ENCODE data around the gene THBD. TPM values are rescaled to one million over a fixed set of nuclear protein-coding genes. Genes with fewer than 3 reads are reported as not detected.

THBD gene
- total RNA-seq, 1 experiment from 2014 or later = 0.26 TPM

DNA sequence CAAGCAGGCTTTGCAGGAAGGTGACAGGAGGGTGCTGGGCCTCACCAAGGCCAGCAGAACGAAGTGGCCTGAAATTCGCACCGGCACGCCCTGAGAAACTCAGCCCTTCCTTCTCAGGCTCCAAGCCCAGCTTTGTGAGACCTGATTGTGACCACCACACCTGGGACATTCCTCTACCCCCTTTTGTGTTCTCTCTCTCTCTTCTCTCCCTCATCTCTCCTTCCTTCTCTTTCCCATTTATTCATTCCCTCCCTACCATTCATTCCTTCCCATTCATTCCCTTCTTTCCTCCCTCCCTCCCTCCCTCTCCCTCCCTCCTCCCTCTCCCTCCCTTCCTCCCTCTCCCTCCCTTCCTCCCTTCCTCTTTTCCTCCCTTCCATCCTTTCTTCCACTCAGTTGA is 27.8 kb upstream of the THBD start:
- Histone ChIP-seq H3K9me3 (ENCODE audit: control insufficient read depth, insufficient read depth, low read depth, low read length) (no peaks in the 10 kb centered on the region), H3K4me3 (ENCODE audit: low read depth in 2 of 2, low read length in 2 of 2) (no peak overlapping the region), H3K27me3 (ENCODE audit: control insufficient read depth, insufficient read depth, low read length) (peaks cover 9% of the 10 kb centered on the region), H3K4me1 (ENCODE audit: control insufficient read depth, insufficient read depth, low read length) (no peaks in the 10 kb centered on the region), H3K27ac (ENCODE audit: low read length) (no peak overlapping the region), H3K36me3 (ENCODE audit: control insufficient read depth, insufficient read depth, low read length) (no peaks in the 10 kb centered on the region)
- ChIA-PET POLR2A (no interaction called here), CTCF (no interaction called here)
- in situ Hi-C loops (cut with HindIII; ENCODE audit: low pct_unique_long_range_greater_than_20kb, low sequenced_read_pairs) = no loop called here
- BruUV-seq (replicated peaks) = no TSS peak
- ATAC-seq (no peak), DNase-seq (ENCODE audit: low read depth, low spot score) (no peak)
- TF ChIP-seq SIN3A (IDR thresholded peaks at IDR 0.05; ENCODE audit: borderline replicate concordance, insufficient read depth, low read depth, low read length) (no peak), CTCF (IDR thresholded peaks at IDR 0.05) (no peak), POLR2AphosphoS5 (IDR thresholded peaks at IDR 0.05; ENCODE audit: low read depth, low read length) (no peak), TCF7L2 (IDR thresholded peaks at IDR 0.05; ENCODE audit: low read depth, low read length) (no peak)
- TF ChIP-seq, protein P1, sequence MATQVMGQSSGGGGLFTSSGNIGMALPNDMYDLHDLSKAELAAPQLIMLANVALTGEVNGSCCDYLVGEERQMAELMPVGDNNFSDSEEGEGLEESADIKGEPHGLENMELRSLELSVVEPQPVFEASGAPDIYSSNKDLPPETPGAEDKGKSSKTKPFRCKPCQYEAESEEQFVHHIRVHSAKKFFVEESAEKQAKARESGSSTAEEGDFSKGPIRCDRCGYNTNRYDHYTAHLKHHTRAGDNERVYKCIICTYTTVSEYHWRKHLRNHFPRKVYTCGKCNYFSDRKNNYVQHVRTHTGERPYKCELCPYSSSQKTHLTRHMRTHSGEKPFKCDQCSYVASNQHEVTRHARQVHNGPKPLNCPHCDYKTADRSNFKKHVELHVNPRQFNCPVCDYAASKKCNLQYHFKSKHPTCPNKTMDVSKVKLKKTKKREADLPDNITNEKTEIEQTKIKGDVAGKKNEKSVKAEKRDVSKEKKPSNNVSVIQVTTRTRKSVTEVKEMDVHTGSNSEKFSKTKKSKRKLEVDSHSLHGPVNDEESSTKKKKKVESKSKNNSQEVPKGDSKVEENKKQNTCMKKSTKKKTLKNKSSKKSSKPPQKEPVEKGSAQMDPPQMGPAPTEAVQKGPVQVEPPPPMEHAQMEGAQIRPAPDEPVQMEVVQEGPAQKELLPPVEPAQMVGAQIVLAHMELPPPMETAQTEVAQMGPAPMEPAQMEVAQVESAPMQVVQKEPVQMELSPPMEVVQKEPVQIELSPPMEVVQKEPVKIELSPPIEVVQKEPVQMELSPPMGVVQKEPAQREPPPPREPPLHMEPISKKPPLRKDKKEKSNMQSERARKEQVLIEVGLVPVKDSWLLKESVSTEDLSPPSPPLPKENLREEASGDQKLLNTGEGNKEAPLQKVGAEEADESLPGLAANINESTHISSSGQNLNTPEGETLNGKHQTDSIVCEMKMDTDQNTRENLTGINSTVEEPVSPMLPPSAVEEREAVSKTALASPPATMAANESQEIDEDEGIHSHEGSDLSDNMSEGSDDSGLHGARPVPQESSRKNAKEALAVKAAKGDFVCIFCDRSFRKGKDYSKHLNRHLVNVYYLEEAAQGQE (IDR thresholded peaks at IDR 0.05; ENCODE audit: insufficient read depth in 1 of 2, low read depth in 2 of 2, low read length in 1 of 2) = no peak
- intact Hi-C loops (cut with micrococcal nuclease; ENCODE audit: unreplicated experiment) = no loop called here

GRCh38 chr20:23074052-23074451 is 24.6 kb upstream of the THBD start:
- POLR2A ChIA-PET = no interaction called here
- TF ChIP-seq POLR2AphosphoS5 (IDR thresholded peaks at IDR 0.05; ENCODE audit: low read depth, low read length) = no peak
- peak; percentile 27 for TF ChIP-seq CTCF (IDR thresholded peaks at IDR 0.05)
- Histone ChIP-seq H3K9me3 (ENCODE audit: control insufficient read depth, insufficient read depth, low read depth, low read length) (no peaks in the 10 kb centered on the region), H3K4me1 (ENCODE audit: control insufficient read depth, insufficient read depth, low read length) (no peaks in the 10 kb centered on the region), H3K4me3 (ENCODE audit: low read depth in 2 of 2, low read length in 2 of 2) (no peak overlapping the region), H3K36me3 (ENCODE audit: control insufficient read depth, insufficient read depth, low read length) (no peaks in the 10 kb centered on the region), H3K27me3 (ENCODE audit: control insufficient read depth, insufficient read depth, low read length) (peaks cover 2% of the 10 kb centered on the region; the same call in 1 of the 2 replicates), H3K27ac (ENCODE audit: low read length) (no peak overlapping the region)
- DNase-seq (ENCODE audit: low read depth, low spot score) (no peak), ATAC-seq (no peak)
- intact Hi-C loops (cut with micrococcal nuclease; ENCODE audit: unreplicated experiment) (no loop called here), in situ Hi-C loops (cut with HindIII; ENCODE audit: low pct_unique_long_range_greater_than_20kb, low sequenced_read_pairs) (no loop called here)
- CTCF ChIA-PET = no interaction called here
- BruUV-seq (replicated peaks) = no TSS peak
